KMS-11 (cell line): ENCODE measurements around the gene PLAC9.

ENCODE experiments used
- H2AFZ ChIP-seq: fragments of 200-600 bp; sonication (generic); 2 replicates; pipeline ENCODE4 v1.6.1; 2016; ENCODE audit warnings: antibody characterized with exemption, mixed run types, low read depth
- H3K27ac ChIP-seq: fragments of 200-600 bp; sonication (generic); 2 replicates; pipeline ENCODE4 v1.6.1; 2016; ENCODE audit warnings: mild to moderate bottlenecking, mixed run types
- H3K27me3 ChIP-seq: fragments of 200-600 bp; sonication (generic); 2 replicates; pipeline ENCODE4 v1.6.1; 2017; ENCODE audit warnings: mild to moderate bottlenecking, low read depth, mixed run types, moderate library complexity; ENCODE audit not compliant: insufficient read depth
- H3K36me3 ChIP-seq: fragments of 200-600 bp; sonication (generic); 2 replicates; pipeline ENCODE4 v1.6.1; 2017; ENCODE audit warnings: mild to moderate bottlenecking, mixed run types; ENCODE audit not compliant: insufficient read depth
- H3K4me1 ChIP-seq: fragments of 200-600 bp; sonication (generic); 2 replicates; pipeline ENCODE4 v1.6.1; 2016; ENCODE audit warnings: mild to moderate bottlenecking, low read depth, mixed run types; ENCODE audit not compliant: poor library complexity, severe bottlenecking
- H3K4me2 ChIP-seq: fragments of 200-600 bp; sonication (generic); 2 replicates; pipeline ENCODE4 v1.7.0; 2016; ENCODE audit warnings: mild to moderate bottlenecking, mixed run types
- H3K4me3 ChIP-seq: fragments of 200-600 bp; sonication (generic); IDR thresholded peaks from 2 replicates; pipeline ENCODE4 v1.6.1; 2017; ENCODE audit warnings: low read depth, low read length, mixed read lengths; ENCODE audit not compliant: insufficient read depth
- H3K79me2 ChIP-seq: fragments of 200-600 bp; sonication (generic); 2 replicates; pipeline ENCODE4 v1.6.1; 2016; ENCODE audit warnings: low read depth, mixed run types; ENCODE audit not compliant: insufficient read depth
- H3K9ac ChIP-seq: fragments of 200-600 bp; sonication (generic); 2 replicates; pipeline ENCODE4 v1.6.1; 2016; ENCODE audit warnings: mild to moderate bottlenecking, mixed run types
- H4K20me1 ChIP-seq: fragments of 200-600 bp; sonication (generic); 2 replicates; pipeline ENCODE4 v1.6.1; 2016; ENCODE audit warnings: mild to moderate bottlenecking, mixed run types; ENCODE audit not compliant: insufficient read depth
- CTCF ChIP-seq: fragments of 200-600 bp; sonication (generic); conservative IDR thresholded peaks from 2 replicates; pipeline ENCODE4 v1.6.1; 2017; ENCODE audit warnings: low read depth, mild to moderate bottlenecking, antibody characterized with exemption, low read length, moderate library complexity, mixed read lengths

Gene PLAC9

GRCh38 chr10:80174641-80175395 lies 42.3 kb downstream of the PLAC9 start:
- no peak for TF ChIP-seq CTCF
- Histone ChIP-seq H3K27ac (no peak overlapping the region), H3K4me3 (no peak overlapping the region), H2AFZ (no peak overlapping the region), H3K36me3 (no peaks in the 10 kb centered on the region), H3K27me3 (no peaks in the 10 kb centered on the region), H3K9ac (no peak overlapping the region), H3K4me2 (no peak overlapping the region), H3K4me1 (no peaks in the 10 kb centered on the region), H4K20me1 (no peaks in the 10 kb centered on the region), H3K79me2 (no peaks in the 10 kb centered on the region)

- Histone ChIP-seq H3K4me2 (no peak overlapping the region), H4K20me1 (no peaks in the 10 kb centered on the region)
- no peak for TF ChIP-seq CTCF
These were observed 44.0 kb downstream of the PLAC9 start for GRCh38 chr10:80176526-80176925.

GRCh38 chr10:80177781-80178636 lies 45.5 kb downstream of the PLAC9 start:
- Histone ChIP-seq H2AFZ (no peak overlapping the region), H3K4me2 (no peak overlapping the region), H3K79me2 (no peaks in the 10 kb centered on the region), H3K27me3 (no peaks in the 10 kb centered on the region), H4K20me1 (no peaks in the 10 kb centered on the region), H3K4me1 (no peaks in the 10 kb centered on the region), H3K9ac (no peak overlapping the region), H3K27ac (no peak overlapping the region), H3K36me3 (no peaks in the 10 kb centered on the region), H3K4me3 (no peak overlapping the region)
- no peak for TF ChIP-seq CTCF

More at GRCh38 chr10:80176526-80176925, 44.0 kb downstream of the PLAC9 start:
- Histone ChIP-seq H3K36me3 (no peaks in the 10 kb centered on the region), H2AFZ (no peak overlapping the region), H3K4me1 (no peaks in the 10 kb centered on the region), H3K9ac (no peak overlapping the region), H3K27ac (no peak overlapping the region), H3K79me2 (no peaks in the 10 kb centered on the region), H3K4me3 (no peak overlapping the region), H3K27me3 (no peaks in the 10 kb centered on the region)

GRCh38 chr10:80182986-80183385 lies 50.5 kb downstream of the PLAC9 start:
- Histone ChIP-seq H3K36me3 (no peaks in the 10 kb centered on the region), H3K4me2 (no peak overlapping the region), H3K27me3 (no peaks in the 10 kb centered on the region), H3K79me2 (no peaks in the 10 kb centered on the region; the same call in 1 of the 2 replicates), H4K20me1 (no peaks in the 10 kb centered on the region), H3K9ac (no peak overlapping the region), H2AFZ (no peak overlapping the region), H3K27ac (no peak overlapping the region), H3K4me3 (no peak overlapping the region), H3K4me1 (peaks cover 5% of the 10 kb centered on the region)
- no peak for TF ChIP-seq CTCF
